ENCODE results near the gene DGCR2. TPM values are rescaled to one million over a fixed set of nuclear protein-coding genes. Genes with fewer than 3 reads are reported as not detected.

The DGCR2 gene
- total and polyA plus RNA-seq, 9 donors: 23.9 to 71.9 (median 59.1) TPM

DNA sequence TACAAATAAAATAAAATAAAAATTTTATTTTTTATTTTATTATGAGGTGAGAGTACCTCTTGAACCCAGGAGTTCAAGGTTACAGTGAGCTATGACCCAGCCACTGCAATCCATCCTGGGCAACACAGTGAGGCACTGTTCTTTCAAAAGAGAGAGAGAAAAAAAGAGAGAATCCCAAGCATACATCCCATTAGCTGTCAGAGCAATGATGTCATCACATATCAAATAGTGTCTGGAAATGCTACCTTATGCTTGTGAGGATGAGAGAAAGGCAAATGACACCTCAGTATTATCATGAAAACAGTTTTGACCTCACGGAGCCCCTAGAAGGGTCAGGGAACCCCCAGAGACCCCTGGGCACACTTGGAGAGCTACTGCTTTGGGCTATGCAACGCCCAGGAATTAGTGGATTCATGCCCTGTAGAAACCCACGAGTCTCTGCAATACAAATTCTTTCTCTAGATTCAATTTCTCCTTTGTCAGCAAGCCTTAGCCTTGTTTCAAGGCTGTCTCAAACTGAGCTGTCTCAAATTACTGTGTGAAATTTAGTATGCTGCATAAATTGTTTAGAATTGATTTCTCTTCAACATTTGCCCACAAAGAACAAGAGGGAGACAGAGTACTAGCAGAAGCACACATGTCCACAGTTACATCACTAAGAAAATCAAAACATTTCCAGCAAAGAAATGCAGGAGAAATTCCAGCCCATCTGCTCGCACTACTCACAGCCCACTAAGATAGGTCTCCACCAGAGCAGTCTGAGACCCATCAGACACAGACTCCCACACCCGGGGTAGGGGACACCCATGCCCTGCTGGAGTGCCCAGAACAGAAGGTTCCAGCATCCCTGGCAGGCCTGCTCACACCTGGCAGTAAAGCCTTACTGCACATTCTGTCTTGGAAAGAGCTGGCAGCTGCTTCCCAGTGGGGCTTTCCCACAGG is 18.1 kb downstream of the DGCR2 start:
- 13 to 26% (median 22%) methylated on average over 5 of the region's 5 CpGs for WGBS, 3 donors
- no peak overlapping the region for H3K4me3 ChIP-seq
- no peaks in the 10 kb centered on the region for H3K36me3 ChIP-seq
- H3K27ac ChIP-seq: no peak overlapping the region
- H3K9me3 ChIP-seq: no peaks in the 10 kb centered on the region
- TF ChIP-seq POLR2A (IDR thresholded peaks at IDR 0.05) (no peak), CTCF (IDR thresholded peaks at IDR 0.05) (no peak), EP300 (IDR thresholded peaks at IDR 0.05) (no peak)
- intact Hi-C loops (cut with DNase I): no loop called here
- no peaks in the 10 kb centered on the region for H3K27me3 ChIP-seq
- no peak for DNase-seq
- H3K4me1 ChIP-seq (ENCODE audit: insufficient read depth): peaks cover 17% of the 10 kb centered on the region

- H3K27me3 ChIP-seq: no peaks in the 10 kb centered on the region
- peaks cover 10% of the 10 kb centered on the region for H3K4me1 ChIP-seq (ENCODE audit: insufficient read depth)
- 23 to 36% (median 23%) methylated on average over 4 of the region's 4 CpGs for WGBS, 3 donors
- H3K36me3 ChIP-seq: no peaks in the 10 kb centered on the region
- no peak for DNase-seq
- H3K4me3 ChIP-seq: no peak overlapping the region
- TF ChIP-seq CTCF (IDR thresholded peaks at IDR 0.05): no peak
- no peak for TF ChIP-seq EP300 (IDR thresholded peaks at IDR 0.05)
- no peak for TF ChIP-seq POLR2A (IDR thresholded peaks at IDR 0.05)
- H3K27ac ChIP-seq: no peak overlapping the region
- no peaks in the 10 kb centered on the region for H3K9me3 ChIP-seq
- intact Hi-C loops (cut with DNase I): no loop called here
These were observed 24.1 kb downstream of the DGCR2 start for GRCh38 chr22:19098157-19098556.

GRCh38 chr22:19097518-19097917 is 24.7 kb downstream of the DGCR2 start:
- no peak overlapping the region for H3K27ac ChIP-seq

GRCh38 chr22:19096555-19096954 is 25.7 kb downstream of the DGCR2 start:
- 97 to 100% (median 97%) methylated on average over 1 of the region's 1 CpG for WGBS, 3 donors

More at GRCh38 chr22:19097518-19097917, 24.7 kb downstream of the DGCR2 start:
- Histone ChIP-seq H3K4me3 (no peak overlapping the region), H3K4me1 (ENCODE audit: insufficient read depth) (peaks cover 10% of the 10 kb centered on the region), H3K27me3 (no peaks in the 10 kb centered on the region), H3K9me3 (no peaks in the 10 kb centered on the region), H3K36me3 (no peaks in the 10 kb centered on the region)
- TF ChIP-seq EP300 (IDR thresholded peaks at IDR 0.05): no peak
- TF ChIP-seq CTCF (IDR thresholded peaks at IDR 0.05): no peak
- TF ChIP-seq POLR2A (IDR thresholded peaks at IDR 0.05): no peak
- no peak for DNase-seq
- intact Hi-C loops (cut with DNase I): no loop called here
- WGBS, 3 donors: 62 to 72% (median 69%) methylated on average over 3 of the region's 3 CpGs

More at GRCh38 chr22:19096555-19096954, 25.7 kb downstream of the DGCR2 start:
- intact Hi-C loops (cut with DNase I): no loop called here
- TF ChIP-seq POLR2A (IDR thresholded peaks at IDR 0.05) (no peak), EP300 (IDR thresholded peaks at IDR 0.05) (no peak), CTCF (IDR thresholded peaks at IDR 0.05) (no peak)
- H3K4me1 ChIP-seq (ENCODE audit: insufficient read depth): peaks cover 10% of the 10 kb centered on the region
- H3K27ac ChIP-seq: no peak overlapping the region
- DNase-seq: no peak
- no peaks in the 10 kb centered on the region for H3K36me3 ChIP-seq
- no peaks in the 10 kb centered on the region for H3K9me3 ChIP-seq
- H3K27me3 ChIP-seq: no peaks in the 10 kb centered on the region
- no peak overlapping the region for H3K4me3 ChIP-seq
